ENCODE results near the gene PKN3.
A peak's percentile ranks its signal among the peaks of the same experiment; 100 is the strongest.
"Not testable (repeated sequence)": the region's sequence is repeated elsewhere in the genome, so short reads cannot be mapped to it uniquely, and the experiment has no call there.

The PKN3 gene

DNA sequence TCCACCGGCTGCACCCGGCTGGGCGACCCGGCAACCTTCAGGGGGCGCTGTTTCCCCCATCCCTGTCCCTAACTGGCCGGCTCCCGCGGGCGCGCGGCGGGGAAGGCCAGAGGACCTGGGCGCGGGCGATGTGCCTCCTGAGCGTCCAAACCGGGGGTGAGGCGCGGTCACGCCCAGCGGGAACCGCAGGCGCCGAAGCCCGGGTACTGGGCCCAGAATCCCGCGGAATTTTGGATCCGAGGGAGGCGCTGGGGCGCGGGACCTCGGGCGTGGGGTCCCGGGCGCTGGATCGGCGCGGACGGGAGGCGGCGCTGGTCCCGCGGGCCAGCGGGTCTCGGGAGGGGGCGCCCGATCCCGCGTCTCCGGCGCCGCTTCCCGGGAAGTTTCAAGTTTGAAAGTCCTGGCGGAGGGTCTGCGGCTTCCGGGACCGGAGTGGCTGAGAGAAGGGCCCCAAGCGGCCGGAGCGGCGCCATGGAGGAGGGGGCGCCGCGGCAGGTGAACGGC is at the start of gene PKN3:
TSS of gene PKN3 (plus strand) at position 59 of the 504 bp plus-strand sequence. CDS start at position 472, 413 bp downstream.
- DNase-seq (ENCODE audit: low read depth in 3 of 3) = peak; percentile 63 to 91 (median 72)

DNA sequence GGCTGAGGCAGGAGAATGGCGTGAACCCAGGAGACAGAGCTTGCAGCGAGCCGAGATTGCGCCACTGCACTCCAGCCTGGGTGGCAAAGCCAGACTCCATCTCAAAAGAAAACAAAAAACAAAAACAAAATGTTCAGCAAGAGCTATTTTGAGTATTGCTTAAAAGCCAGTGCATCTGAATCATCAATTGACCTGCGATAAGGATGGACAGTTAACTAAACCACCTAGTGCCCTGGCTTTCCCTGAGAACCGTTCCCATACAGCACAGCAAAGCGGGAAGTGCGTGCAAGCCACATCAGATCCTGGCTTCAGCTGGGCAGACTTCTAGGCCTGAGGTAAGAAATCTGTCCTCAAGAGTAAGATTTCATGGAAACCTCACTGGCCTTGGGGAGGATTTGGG is 48.4 kb upstream of the PKN3 start:
- no peak for DNase-seq (ENCODE audit: low read depth in 3 of 3)

DNA sequence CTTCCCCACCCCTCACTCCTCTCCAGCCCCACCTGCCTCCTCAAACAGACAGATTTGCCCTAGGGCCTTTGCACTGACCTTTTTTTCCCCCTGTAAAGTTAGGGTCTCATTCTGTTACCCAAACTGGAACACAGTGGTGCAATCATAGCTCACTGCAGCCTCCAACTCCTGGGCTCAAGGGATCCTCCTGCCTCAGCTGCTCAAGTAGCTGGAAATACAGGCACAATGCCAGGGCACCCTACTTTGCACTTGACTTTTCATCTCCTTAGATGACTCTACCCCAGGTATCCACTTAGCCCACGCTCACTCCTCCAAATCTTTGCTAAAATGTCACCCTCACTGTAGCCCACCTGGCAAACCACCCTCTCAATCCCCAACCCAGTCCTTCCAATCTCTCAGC is 47.8 kb upstream of the PKN3 start:
- DNase-seq (ENCODE audit: low read depth in 3 of 3) = no peak

DNA sequence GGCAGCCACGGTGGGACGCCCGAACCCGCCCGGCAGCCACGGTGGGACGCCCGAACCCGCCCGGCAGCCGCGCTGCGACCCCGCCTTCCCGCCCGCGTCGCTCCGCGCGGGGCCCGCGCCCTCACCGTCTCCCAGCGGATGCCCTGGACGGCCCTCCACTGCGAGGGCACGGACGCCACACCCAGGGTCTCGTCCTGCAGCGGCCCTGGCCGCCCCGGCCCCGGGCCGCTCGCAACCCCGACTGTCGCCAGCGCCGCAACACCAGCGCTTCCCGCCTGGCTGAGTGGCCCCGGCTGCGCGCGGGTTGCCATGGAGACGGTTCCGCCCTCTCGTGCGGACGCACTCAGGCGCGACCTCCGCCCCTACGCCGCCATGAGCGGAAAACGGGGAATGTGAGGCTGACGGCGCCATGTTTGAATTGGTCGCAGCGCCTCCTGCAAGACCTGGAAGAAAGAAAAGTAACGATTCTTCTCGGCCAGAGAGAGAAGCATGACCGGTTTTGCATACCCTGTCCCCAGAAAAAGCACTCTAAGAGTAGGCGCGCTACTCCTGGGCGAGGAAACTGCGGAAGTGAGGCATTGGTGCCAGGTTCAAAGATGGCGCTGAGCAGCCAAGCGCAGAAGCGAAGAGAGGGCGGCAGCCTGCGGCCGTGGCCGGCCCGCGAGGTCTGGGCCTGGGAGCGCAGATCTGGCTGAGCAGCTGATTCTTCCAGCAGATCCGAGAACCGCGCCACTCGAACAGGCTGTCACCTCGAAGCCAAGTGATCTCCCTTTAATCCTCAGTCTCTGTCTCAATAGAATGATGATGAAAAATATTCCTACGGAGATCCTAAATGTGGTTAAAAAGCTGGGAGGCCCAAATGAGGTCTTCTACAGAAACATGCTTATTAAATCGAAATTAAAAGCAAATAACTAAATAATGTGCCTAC is 45.6 kb upstream of the PKN3 start, which contains the start of gene DYNC2I2:
TSS of gene DYNC2I2 (minus strand) at position 432 of the 928 bp plus-strand sequence. CDS start at position 311, 121 bp downstream.
- DNase-seq (ENCODE audit: low read depth in 3 of 3) = peak; percentile 92 to 96 (median 95)

DNA sequence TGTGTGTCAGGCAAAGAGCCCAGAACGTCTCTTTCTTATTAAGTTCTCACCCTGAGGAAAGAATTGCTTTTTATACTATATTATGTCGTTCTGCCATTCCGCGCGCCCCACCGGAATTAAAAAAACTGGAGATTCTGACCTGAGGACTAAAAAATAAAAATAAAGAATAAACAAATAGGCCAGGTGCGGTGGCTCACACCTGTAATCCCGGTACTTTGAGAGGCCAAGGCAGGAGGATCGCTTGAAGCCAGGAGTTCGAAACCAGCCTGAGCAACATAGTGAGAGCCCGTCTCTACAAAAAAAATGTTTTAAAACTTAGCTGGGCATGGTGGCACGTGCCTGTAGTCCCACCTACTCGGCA is 45.0 kb upstream of the PKN3 start:
- no peak for DNase-seq (ENCODE audit: low read depth in 3 of 3)

DNA sequence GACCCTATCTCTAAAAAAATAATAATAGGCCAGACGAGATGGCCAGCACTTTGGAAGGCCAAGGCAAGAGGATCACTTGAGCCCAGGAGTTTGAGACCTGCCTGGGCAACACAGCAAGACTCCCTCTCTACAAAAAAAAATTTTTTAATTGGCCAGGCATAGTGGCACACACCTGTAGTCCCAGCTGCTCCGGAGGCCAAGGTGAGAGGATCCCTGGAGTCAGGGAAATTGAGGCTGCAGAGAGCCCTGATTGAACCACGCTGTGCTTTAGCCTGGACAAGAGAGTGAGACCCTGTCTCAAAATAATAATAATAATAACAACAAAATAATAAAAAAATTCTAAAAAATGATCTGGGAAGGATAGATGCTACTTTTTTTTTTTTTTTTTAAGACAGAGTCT is 44.5 kb upstream of the PKN3 start:
- DNase-seq (ENCODE audit: low read depth in 3 of 3) = no peak

DNA sequence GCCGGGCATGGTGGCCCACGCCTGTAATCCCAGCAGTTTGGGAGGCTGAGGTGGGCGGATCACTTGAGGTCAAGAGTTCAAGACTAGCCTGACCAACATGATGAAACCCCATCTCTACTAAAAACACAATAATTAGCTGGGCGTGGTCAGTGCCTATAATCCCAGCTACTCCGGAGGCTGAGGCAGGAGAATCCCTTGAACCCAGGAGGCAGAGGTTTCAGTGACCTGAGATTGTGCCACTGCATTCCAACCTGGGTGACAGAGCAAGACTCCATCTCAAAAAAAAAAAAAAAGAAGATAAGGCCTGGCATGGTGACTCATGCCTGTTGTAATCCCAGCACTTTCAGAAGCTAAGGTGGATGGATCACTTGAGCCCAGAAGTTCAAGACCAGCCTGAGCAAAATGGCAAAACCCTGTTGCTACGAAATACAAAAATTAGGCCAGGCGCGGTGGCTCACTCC is 35.8 kb upstream of the PKN3 start:
- DNase-seq (ENCODE audit: low read depth in 3 of 3) = not testable (repeated sequence)

DNA sequence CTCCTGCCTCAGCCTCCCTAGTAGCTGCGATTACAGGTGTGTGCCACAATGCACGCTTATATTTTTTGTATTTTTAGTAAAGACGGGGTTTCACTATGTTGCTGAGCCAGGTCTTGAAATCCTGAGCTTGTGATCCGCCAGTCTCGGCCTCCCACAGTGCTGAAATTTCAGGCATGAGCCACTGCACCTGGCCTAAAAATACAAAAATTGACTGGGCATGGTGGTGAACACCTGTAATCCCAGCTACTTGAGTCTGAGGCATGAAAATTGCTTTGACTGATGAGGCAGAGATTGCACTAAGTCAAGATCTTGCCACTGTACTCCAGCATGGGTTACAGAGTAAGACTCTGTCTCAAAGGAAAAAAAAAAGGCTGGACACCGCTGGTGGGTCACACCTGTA is 32.5 kb upstream of the PKN3 start:
- DNase-seq (ENCODE audit: low read depth in 3 of 3) = no peak

DNA sequence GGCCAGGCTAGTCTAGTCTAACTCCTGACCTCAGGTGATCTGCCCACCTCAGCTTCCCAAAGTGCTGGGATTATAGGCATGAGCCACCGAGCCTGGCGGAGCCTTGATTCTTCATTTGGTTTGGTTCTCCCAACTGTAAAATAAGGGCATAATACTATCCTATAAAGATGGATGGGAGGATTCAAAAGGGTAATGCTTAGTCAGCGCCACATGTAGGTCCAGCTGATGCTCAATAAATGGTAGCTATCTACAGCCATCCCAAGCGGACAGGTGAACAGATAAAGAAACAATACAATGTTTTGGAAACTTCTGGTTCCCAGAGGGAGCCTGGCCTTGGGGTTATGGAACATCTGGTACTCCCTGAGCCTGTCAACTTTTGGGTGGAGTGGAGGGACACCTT is 26.9 kb upstream of the PKN3 start:
- DNase-seq (ENCODE audit: low read depth in 3 of 3) = no peak

DNA sequence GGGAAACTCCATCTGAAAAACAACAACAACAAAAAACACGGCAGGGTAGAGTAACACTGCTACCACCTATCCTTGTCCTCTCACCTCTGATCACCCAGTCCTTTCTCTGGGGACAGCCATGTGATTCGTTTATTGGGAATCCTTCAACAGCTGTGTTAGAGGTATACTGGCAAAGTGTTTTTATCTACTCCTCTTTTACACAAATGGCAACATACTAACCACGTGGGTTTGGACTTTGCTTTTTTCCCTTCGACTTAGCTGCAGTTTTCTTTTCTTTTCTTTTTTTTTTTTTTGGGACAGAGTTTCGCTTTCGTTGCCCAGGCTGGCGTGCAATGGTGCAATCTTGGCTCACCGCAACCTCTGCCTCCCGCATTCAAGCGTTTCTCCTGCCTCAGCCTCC is 24.5 kb upstream of the PKN3 start:
- DNase-seq (ENCODE audit: low read depth in 3 of 3) = no peak

DNA sequence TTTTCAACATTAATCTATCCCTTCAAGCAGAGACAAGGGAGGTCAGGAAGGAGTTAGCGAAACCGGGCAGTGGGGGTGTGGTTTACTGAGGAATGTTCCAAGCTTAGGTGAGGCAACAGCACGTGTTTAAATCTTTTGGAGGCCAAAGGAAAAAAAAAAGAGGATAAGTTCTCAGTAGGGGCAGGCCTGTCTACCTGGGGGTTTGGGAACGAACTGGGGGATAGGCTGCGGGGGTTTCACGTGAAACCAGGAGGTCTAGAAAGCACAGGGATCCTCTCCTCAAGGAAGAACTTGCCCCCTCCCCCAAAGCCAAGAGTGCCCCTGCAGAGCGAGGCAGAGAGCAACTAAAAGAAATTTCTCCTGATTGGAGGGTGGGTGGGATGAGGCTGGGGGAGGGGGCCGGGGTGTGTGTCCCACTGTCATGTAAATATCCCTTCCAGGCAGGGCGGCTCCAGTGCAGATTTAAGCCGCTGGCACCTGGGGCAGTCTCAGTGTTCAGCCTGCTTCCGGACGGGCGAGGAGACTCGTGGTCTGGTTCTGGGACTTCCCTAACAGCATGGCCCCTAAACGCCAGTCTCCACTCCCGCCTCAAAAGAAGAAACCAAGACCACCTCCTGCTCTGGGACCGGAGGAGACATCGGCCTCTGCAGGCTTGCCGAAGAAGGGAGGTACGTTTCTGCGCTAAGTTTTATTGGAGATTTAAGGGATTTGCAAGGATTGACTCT is 18.8 kb upstream of the PKN3 start:
- DNase-seq (ENCODE audit: low read depth in 3 of 3) = no peak

DNA sequence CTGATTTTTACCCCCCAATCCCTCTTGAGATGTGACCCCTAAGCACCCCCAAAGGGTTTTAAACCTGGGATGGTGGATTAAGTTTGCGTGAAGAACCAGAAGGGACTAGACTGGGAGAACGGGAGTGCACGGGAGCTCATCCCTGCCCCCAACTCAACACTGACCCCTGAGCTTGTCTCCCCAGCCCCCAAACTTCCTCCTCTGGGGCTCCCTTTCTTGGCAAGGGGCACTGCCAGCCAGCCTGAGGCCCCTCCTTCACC is 18.3 kb upstream of the PKN3 start:
- DNase-seq (ENCODE audit: low read depth in 3 of 3) = no peak

DNA sequence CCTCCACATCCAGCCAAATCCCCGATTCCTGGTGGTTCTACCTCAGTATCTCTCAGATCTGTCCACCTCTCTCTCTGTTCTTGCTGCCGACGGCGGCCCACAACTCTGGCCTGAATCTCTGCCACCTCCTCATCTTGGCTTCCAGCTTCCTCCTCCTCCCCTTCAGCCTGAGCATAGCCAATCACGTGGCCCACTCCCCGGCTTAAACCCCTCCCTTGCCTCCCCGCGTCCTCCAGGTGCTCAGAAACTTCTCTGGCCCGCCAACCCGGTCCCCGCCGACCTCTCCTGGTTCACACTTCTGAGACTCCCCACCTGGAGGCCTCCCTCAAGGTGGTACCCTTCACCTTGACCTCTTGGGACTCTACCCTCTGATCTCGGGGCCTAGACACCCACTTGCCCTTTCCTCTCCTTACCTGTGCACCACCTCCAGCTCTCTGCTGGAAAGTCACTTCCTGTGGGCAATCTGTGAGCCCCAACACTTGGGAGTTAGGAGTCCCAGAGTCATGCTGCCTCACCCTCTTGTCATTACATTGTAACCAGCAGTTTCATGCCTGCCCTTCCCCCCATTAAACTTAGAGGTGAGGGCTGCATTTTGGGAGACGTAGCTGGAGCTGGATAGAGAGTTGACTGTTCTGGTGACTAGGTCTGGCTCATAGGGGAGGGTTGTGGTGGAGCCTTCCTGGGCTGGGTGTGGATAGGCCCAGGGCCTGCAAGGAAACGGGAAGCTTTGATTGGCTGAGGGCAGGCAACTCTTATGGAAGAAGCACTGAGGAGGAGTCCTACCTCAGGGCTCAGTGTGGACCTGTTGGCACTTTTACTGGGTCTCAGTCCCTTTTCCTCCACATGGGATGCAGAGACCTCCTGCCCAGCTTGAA is 17.7 kb upstream of the PKN3 start:
- DNase-seq (ENCODE audit: low read depth in 3 of 3) = peak in 2 of 3 experiments; percentile 44 to 59

DNA sequence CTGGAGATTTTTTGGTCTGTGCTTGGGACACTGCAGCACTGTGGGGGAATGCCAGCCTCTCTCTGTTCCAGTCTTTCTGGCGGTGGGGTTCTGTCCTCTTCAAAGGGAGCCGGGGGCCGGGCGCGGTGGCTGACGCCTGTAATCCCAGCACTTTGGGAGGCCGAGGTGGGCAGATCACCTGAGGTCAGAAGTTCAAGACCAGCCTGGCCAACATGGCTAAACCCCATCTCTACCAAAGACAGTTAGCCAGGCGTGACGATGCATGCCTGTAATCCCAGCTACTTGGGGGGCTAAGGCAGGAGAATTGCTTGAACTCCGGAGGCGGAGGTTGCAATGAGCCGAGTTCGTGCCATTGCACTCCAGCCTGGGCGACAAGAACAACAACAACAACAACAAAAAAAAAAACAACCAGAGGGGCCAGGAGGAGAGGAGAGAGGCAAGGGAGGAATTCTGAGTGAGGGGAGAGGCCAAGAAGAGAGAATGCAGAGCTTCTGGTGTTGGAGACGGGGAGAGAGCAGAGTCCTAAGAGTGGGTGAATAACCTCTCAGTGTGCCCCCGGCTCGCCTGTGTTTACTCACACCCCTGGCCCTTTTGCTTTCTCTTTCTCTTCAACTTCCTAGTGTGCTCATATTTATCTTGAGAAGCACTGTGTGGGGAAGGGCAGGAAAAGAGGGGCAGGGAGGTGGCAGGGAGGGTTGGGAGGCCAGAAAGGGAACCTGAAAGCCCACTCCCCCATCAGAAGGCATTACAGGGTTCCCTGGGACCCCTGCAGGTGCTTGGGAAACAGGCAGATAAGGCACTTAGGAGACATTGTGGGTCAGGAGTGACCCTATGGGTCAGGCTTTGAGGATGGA is 16.4 kb upstream of the PKN3 start:
- DNase-seq (ENCODE audit: low read depth in 3 of 3) = no peak

DNA sequence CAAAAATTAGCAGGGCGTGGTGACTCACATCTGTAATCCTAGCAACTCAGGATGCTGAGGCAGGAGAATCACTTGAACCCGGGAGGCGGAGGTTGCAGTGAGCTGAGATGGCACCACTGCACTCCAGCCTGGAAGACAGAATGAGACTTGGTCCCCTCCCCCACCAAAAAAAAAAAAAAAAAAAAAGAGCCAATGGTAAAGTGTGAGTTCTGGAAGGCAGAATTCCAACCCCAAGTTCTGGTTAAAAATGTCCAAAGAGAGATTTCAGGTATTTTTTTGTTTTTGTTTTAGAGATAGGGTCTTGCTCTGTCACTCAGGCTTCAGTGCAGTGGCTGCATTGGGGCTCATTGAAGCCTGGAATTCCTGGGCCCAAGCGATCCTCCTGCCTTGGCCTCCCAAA is 14.8 kb upstream of the PKN3 start:
- no peak for DNase-seq (ENCODE audit: low read depth in 3 of 3)

DNA sequence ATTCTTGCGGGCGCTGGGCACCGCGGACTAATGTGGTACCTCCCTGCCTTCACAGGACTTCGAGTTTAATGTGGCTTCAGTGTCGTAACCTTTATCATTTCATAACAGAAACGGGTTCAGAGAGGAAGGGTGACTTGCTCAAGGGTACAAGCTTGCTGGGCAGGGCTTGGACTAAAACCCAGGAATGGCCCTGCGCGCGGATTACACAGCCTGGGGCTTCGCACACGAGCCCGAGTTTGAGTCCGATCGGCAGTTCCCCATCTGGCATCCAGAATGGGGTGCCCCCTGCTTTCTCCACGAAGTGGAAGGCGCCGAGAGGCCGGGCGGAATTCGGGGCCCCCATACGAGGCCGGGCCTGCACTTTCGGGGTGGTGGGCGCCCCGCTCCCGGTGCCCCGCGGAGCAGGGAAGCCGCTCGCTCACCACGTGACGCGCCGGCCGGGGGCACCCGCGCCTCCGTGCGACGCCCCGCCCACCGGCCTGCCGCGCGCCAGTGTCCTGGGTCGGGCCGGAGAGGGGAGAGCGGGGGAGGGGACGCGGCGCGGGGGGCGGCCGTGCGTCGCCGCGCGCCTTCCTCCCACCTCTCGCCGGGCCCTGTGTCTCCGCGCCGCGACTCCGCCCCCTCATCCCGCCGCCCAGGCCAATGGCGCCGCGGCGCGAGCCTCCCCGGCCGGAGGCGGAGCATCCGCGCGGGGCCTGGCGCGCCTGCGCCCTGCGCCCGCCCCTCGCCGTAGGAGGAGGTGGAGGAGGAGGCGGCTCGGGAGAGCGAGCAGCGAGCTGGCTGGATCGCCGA is 13.6 kb upstream of the PKN3 start, which contains the start of gene SET:
TSS of gene SET (plus strand) at position 722 of the 792 bp plus-strand sequence. CDS start 361 bp downstream, outside the sequence.
- peak; percentile 85 to 87 (median 87) for DNase-seq (ENCODE audit: low read depth in 3 of 3)

DNA sequence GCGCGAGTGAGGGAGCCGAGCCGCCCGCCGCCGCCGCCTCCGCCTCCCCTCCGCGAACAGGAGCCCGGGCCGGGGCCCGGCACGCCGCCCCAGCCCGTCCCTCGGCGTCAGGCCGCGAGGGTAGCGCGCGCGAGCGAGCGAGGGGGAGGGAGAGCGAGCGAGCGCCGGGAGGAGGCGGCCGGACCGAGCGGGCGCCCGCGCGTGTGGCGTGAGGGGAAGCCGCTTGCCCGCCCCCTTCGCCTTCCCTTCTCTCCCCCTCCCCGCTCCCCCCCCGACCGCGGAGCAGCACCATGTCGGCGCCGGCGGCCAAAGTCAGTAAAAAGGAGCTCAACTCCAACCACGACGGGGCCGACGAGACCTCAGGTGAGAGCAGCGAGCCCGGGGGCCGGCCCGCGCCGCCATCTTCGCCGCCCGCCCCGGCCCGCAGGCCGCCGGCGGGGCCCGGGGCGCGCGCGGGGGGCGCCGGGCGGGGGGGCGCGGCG is 13.0 kb upstream of the PKN3 start:
- DNase-seq (ENCODE audit: low read depth in 3 of 3) = peak in 1 of 3 experiments; percentile 64

DNA sequence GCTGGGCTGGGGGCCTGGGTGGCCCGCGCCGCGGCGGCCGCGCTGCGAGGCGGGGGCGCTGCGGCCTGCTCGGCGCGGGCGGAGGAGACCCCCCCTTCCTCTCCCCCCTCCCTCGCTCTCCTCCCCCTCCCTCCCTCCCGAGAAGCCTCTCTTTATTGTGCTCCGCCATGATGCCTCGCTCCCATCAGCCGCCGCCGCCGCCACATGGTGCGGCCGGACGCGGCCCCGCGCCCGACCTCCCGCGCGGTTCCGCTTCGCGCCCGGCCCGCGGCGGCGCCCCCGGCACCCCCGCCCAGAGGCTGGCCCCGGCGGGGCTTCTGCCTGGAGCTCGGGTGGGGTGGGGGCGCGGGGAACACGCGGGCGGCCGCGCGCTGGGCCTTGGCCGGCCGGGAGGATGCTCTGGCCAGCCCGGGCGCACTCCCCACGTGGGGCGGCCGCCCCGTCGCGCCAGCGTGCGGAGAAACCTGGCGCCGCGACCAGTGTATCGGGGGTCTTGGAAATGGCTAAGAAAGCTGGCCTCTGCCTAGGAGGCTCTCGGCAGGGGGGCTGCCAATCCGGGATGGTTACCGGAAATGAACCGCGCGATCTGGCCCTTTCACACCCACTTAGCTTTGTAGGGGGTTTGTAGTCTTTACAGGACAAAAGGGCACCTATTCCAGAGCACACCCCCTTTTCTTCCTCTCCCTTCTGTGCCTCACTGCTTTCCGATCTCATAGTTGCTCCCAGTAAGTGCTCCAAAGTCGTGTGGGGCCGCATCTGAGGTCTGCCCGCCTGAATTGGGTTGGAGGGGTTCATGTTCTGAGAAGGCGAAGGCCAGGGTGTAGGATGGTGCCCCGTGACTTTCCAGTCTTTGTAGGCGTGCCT is 12.3 kb upstream of the PKN3 start:
- peak in 1 of 3 experiments; percentile 46 for DNase-seq (ENCODE audit: low read depth in 3 of 3)

DNA sequence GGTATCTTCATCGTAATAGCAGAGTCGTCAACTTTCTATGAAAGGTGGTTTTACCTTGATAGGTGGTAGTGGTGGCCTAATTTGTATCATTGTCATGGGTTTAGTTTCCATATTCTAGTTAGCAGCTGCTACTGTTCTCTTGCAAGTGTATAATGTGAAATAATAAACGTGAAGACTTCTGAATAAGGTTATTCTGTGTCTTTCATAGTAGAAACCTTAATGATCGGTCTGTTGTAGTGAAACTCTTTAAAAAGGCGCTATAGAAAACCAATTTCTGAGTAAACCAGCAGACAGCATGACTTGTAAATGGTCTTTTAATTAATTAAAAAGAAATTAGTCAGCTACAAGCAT is 11.6 kb upstream of the PKN3 start:
- DNase-seq (ENCODE audit: low read depth in 3 of 3) = no peak
